AG20443 (cell line): ENCODE measurements around the gene CDH23.

ENCODE experiments used
- DNase-seq: peaks from one replicate; pipeline ENCODE4 v3.0.0; 2012; ENCODE audit warnings: low spot score, mixed read lengths

Gene CDH23

DNA sequence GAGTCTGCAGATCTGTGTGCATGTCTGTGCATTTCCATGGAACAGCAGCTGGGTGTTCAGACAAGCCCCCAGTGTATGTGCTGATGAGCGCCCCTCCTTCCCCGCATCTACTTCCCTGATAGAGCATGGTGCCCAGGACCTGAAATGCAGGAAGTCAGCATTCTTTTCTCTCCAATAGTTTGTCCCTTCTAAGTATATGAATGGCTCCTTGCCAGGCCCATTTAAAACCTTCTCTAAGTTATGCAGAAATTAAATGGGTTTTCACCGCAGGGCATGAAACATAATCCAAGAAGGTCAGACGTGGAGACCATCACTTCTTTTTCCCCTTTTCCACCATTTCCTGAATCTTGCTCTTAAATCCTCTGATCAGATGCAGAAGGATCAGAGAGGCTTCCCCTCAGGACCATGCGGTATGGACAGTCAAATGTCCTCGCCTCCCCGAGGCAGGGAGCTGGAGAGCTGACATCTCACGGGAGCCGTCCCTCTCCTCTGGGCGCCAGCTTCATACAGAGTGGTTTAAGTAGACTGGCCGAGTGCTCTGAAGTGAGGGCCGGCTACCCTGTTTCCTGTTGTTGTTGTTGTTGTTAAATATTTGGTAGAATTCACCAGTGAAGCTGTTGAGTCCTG, 167.6 kb downstream of the CDH23 start:
- DNase-seq: no peak

DNA sequence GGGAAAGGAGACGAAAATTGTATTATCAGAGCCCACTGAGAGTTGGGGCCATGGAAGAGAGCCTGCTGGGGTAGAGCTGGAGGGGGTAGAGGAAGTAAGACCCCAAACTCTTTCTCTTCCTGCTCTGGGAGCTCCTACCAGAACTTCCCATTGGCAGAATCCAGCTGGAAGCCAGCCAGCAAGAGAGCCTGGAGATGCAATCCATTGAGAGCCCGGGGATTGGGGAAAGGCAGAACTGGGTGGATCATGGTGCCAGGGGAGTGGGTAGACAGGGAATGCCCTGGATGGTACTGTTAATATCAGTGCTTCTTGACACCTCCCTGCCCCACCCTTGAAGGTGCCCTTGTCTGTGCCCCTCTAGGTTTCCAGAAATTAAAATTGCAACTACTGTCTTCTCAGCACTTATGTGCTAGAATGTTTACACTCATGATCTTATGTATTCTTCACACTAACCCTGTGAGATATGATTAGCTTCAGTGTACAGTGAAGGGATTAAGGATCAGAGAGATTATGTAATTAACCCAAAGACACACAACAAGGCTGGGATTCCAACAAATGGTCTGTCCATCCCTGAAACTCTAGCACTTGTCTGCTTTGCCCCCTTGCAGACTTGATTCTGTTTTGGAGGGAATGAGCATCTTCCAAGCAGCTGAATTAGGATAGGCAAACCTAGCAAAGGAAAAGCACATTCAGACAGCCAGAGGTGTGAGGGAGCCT, 168.7 kb downstream of the CDH23 start:
- no peak for DNase-seq

DNA sequence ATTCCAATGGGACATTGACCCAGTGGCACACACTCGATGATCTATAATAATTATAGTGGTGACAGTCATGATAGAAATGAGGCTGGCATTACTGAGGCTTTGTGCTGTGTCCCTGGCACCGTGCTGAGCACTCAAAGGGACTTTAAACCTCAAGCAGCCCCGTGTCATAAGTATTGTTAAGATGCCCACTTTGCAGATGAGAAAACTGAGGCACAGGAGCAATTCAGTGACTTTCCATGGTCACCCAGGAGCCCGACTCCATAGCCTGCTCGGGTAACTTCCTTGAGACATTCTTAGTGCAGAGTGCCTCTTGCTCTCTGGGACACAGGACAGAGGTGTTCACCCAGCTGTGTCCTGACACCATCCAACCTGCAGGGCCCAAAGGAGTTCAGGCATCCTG, 170.3 kb downstream of the CDH23 start:
- no peak for DNase-seq

DNA sequence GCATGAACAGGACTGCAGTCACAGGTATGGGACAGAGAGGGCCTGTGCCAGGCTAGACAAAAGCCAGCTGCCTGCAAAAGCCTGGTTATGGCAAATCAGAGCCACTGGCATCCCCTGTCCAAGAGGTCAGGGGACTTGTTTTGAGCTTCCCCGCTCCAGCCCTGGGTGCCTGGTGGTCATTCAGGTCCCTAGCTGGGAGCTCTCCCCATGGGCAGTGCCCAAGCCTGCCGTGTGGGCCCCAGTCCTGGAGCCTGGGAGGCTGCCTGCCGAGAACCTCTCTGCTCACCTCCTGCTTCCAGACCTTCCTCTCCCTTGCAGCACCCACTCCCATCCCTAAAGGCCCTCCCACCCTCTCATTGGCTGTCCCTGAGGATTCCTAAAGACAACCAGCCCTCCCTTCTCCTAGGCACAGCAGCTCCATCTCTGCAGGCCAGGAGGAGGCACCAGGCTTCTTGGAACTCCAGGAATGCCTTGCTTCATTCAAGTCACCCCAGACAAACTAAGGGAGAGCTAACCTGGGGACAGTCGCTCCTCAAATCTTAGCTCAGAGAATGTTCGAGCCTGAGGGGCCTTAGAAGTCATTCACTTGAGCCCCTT, 172.3 kb downstream of the CDH23 start:
- DNase-seq: no peak

DNA sequence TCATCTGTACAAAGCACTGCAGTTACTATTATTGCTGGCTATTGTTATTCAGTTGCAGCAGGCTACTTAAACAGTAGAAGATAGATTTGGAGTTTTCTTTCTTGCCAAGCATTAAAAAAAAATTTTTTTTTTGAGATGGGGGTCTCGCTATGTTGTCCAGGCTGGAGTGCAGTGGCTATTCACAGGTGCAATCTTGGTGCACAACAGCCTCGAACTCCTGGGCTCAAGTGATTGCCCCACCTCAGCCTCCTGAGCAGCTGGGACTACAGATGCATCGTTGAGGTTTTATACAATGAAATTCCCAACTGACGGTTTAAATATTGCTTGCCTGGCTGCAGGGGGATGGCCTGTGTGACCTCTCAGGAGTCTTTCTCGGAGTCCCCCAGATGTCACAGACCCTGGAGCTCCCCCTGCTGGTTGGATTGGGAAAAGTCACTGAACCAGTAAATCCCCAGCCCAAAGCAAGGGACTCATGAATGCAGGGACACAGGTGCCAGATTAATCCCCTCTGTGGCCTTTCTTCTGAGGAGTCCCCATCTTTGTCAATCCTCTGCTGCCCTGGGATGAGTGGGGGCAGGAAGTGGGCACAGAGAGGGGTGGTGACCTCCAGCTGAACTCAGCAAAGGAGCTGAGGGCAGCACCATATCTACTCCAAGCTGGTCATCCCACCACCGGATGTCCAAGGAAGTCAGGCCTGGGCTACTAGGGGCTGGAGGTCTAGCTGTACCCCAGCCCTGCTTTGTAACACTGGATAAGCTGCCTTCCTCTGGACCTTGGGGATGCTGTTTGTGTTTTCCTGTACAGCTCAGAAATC, 173.3 kb downstream of the CDH23 start:
- DNase-seq: peak; percentile 81

DNA sequence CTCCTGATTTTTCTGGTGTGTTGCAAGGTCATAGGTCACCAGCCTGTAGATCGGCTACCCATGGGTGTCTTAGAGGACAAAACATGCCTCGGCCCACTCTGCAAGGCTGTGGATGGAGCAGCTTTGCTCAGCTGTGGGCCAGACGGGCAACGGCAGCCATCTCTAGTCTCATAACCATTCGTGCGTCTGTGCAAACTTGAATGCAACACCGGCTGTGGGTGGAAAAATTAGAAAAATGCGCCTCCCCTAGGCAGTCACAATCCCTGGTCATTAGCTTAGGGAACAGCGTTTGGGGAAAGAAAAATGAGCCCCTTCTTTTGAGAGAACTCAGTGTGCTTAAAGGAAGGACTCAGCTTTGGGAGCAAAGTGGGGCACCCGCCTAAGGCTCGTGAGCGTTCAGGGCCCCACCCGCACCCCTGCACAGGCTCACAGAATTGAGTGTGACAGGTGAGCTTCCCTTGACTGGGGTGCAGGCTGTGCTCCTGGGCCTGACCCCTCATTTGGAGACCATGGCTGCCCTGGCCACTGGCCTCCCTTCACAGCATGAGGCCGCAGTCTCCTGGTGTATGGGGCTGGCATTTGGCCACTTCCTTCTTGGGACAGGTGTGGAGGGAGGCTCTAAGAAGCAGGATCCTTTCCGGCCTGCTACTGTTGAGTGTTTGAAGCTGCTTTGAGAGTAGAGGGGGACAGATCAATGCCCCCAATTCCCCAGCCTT, 174.9 kb downstream of the CDH23 start:
- no peak for DNase-seq

DNA sequence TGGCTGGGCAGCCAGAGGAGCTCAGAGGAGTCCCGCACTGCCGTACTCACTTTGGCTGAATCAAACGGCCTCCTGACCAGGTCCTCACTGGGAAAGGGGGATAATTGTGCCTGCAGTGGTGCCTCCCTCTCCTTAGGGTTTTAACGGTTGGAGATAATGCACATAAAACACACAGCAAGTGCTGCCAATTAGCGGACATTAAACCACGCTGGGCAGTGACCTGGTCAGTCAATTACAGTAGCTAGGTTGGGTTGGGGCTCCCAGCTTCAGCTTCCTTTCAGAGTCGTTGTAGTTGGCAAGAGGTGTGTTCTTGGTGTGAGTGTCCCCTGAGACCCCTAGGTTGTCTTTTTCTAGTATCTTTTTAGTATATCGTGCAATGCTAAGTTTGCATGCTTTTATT, 176.2 kb downstream of the CDH23 start:
- no peak for DNase-seq

DNA sequence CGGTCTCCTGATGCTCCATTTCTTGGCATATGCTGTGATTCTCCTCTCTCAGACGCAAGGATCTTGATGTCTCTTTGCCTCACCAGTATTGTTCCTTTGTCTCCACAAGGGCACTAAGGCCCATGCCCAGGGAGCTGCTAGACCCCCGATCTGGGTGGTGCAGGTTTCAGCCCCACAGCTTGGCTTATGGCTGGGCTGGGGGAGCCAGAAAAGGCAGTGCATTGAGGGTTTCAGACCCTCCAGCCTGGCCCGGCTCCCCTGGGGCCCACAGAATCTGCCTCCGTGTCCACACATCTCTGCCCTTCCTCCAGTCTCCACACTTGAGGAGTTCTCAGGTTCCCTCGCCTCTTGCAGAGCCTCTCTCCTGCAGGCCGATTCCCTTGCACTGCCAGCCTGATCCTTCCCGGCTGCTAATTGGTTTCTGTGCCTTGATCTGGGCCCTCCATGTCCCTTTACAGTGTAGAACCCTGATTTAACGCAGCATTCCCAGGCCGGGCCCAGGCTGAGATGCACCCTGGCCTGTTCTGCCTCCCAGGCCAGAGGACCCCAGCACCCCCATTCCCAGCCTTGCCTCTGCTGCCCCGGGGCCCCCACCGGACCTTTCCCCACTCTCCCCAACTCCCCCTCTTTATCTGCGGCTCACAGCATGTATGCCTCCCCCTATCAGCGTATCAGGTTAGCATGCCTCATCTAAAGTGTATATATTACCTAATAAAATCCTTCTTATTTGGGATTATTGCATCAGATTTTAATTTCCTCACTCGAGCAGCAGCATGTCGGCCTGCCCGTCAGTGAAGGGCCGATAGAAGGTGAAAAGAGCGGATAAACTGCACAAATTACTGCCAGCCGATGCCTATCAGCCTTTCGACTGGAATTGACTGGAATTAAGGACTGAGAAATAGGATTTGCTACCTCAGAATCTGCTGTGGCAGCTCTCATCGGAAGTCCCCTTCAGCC, 177.1 kb downstream of the CDH23 start:
- DNase-seq: no peak

DNA sequence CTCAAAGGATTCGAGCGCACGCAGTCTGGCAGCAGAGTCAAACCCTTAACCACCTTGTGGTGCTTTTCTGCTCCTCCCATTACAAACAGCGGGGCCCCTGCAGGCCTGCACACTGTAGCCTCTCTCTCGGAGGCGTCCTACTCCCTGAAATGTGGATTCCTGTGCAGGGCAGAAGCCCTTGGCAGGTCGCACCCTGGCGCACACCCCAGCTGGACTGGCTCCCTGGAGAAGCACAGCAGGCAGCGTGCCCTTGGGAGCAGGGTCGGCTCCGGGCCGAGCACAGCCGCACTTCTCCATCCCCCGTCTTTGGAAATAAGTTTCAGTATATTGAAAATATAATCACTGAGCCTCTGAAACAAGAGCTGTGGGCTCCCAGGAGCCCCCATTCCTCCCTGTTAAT, 178.7 kb downstream of the CDH23 start:
- DNase-seq: no peak

DNA sequence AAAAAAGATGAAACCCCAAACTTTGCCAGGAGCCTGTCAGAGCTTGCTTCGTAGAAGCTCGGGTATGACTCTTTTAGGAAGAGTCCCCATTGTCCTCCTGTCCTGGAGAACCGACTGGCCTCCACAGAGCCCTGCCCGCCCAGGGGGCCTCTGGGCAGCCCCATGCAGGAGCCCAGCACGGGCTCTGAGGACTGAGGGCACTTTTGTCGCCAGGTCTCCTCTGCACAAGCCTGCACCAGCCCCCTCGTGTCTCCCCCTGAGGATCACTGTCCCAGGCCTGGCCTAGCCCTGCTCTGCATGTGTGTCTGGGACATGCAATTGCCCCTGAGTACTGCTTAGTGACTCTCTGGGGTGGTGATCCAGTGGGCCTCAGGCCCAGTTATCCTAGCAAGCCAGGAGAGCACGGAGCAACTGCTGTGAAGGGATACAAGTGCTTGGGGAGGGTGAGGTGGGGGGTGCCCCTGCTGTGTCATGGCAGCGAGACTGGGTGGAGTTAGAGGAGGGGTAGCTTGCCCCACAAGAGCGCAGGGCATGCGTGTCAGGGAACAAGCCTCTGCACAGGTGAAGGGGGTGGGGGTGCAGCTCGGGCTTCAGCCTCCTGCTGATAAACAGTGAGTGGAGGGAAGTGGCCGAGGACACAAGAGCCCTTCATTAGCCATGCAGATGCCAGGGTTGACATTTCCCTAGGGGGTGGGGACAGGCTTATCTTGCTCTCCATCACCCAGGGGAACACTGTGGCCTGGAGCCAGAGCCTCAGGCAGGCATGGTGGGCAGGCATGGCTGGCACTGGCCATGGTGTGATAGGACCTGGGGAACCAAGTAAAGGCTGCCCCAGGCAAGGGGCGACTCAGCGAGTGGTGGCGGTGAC, 179.4 kb downstream of the CDH23 start:
- no peak for DNase-seq

DNA sequence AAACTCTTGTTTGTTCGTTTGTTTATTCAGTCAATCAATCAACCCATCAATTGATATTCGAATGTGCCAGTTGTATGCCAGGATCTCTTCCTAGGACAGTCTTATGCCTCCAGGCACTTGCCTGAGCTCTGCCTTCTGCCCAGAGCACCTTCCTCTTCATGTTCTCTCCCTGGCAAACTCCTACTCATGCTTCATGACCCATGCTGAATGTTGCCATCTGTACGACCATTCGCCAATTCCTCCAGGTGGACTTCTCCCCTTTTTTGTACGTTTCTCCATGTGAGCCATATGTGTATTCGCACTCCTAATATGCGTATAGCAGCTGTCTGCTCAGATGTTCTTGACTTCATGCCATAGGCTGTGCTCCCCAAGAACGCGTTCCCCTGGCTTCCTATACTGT, 180.1 kb downstream of the CDH23 start:
- no peak for DNase-seq

DNA sequence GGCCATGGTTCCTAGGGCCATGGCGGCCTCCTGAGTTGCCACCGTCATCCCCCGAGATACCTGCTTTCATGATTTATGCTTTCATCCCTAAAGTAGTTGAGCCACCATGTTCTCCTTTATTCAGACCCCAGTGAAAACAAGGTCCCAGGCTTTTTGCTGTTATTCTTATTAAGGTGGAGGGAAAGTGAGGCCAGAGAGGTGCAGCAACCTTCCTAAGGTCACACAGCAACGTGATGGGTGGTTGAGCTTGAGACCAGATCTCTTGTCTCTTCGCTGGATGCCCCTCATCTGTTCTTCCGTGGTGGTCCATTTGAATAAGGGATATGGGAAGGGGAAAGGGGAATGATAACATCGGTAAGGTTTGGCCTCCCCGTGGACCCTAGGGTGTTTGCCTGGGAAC, 180.6 kb downstream of the CDH23 start:
- no peak for DNase-seq

DNA sequence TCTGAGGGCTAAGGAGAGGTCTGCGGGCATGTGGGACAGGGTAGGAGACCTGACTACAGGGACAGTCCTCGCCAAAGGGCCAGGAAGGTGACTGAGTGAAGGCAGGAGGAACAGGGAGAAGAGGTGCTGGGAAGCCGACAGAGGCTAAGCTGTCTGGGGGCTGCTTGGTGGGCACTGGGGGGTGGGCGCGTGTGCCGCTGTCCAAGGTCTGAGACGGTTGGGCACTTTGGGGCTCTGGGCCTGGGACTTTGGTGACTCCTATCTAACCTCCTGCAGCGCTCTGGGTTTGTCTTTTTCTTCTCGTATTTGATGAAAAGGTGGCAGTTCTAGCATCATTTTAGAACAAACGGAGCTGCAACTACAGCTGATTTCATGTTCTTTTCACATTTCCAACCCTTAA, 181.3 kb downstream of the CDH23 start:
- no peak for DNase-seq

DNA sequence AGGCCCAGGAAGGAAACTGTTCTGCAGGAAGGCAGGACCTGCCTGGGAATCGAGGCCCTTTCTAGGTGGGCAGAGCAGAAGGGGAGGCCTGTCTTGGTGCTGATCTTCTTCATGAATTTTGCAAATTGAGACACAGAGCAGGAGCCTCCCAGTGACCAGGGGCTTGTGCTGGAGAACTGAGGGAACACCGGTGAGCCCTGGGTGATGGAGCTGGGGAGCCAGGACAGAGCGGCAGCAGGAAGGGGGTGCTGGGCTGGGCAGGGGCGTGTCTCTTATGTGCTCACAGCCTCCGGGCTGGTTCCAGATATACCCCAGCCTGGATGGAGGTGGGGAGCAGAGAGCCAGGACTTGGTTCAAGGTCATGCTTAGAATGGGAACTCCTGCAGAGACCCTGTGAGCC, 182.9 kb downstream of the CDH23 start:
- no peak for DNase-seq

DNA sequence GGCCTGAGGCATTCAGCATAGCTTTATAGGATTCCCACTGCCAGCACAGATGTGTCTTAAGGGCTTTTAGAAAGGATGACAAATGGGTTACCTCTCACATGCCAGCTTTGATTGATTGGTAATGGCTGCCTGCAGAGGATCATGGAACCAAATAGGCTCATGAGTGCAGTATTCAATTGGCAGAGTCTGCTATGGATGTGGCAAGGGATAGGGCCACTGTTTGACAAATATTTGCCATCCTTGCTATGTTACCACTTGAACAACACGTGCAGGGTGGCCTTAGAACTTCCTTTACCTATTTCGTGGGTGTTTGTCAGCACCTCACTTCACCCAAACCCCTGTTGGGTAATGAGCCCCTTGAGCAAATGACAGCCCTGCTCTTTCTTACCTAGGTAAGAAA, 183.7 kb downstream of the CDH23 start:
- DNase-seq: no peak

DNA sequence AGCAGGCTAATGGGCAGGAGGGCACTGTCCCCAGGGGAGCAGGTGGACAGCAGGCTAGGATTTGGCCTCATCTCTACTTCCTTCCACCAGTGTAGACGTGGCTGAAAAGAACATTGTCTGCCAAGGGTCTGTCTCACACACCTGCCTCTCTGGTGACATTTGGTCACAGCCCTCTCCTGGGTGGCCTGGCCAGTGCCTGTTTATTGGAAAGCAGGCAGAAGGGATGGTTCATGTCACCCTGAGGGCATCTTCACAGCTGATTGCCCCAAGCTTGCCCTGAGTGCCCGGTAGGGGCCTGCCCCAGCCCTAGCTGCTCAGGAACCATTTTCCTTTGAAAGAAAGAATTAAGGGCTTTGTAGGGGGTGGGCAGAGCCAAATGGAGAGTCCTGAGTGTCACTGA, 184.2 kb downstream of the CDH23 start:
- no peak for DNase-seq

DNA sequence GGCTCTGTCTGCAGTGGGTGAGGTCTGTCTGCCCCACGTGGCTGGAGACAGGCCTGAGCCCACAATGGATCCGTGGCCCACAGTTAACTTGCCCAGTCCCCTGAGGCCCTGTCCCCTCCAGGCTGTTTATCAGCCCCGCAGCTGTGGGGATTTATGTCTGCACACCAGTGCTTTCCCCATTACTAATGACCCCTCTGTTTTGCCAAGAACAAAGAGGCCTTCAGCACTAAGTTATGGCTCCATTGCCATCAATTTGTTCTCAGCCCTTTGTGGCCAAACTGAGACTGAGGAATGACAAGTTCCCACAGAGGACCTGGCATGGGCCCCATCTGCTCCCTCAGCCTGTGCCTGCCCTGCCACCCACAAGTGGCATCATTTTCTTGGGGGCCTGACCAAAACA, 184.7 kb downstream of the CDH23 start:
- DNase-seq: no peak

DNA sequence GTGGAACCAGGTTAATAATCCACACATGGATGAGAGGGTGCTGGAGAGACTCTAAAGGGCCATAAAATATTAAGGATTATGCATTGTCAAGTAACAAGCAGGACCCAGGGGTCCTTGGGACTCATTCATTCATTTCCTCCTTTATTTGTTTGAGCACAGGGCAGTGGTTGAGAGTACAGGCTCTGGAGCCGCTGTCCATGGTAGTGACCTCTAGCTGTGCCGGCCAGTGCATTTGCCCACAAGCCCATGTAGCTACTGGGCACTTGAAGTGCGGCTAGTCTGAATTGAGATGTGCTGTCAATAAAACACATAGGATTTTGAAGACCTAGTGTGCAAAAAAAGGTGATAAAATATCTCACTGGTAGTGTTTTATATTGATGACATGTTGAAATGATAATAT, 185.3 kb downstream of the CDH23 start:
- DNase-seq: peak; percentile 68

DNA sequence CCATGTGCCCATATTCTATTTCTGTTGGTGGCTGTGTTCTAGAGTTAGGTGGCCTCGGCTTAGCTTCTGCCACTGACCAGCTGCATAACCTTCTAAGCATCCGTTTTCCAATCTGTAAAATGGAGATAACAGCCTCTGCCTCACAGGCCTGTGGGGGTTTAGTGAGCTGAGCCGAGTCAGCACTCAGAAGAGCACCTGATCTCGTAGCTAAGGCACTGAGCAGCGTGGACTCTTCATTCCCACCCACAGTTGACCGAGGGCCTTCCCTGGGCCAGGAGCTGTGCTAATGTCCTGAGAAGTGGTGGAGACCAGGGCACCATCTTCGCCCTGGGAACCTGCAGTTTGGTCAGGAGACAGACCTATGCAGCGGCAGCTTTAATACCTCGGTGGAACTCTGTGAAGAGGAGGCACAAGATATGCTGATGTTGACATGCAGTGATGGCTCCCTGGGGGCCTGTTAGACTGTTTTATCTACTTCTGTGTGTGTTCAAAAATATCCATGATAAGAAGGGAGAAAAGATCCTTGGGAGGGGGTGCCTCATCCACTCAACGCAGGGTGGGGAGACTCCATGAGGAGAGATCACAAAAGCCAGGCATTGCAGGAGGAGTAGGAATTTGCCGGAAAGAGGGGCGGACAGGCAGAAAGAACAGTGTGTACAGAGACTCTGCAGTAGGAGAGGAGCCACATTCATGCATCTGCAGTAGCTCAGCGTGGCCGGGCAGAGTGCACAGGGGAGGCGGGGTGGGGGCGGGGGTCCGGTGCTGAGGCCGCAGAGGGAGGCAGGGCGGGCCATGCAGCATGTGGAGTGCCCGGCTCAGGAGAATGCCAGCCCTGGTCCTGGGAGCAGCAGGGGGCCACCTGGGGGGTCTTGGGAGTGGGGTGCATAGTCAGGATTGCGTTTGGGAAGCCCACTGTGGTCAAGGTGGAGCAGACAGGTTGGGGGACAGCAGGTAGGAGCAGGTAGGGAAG, 186.1 kb downstream of the CDH23 start:
- no peak for DNase-seq
